GM12872 (cell line): ENCODE measurements around the gene SLC25A24.

Experiments used
- TF ChIP-seq, protein P1 (sequence below): IDR thresholded peaks from 3 replicates; pipeline ENCODE4 v1.5.1; 2011; ENCODE audit warnings: low read depth, mild to moderate bottlenecking, low read length, moderate library complexity; ENCODE audit not compliant: insufficient read depth

The SLC25A24 gene

GRCh38 chr1:108119500-108119899 is 80.6 kb downstream of the SLC25A24 start:
- TF ChIP-seq, protein P1, sequence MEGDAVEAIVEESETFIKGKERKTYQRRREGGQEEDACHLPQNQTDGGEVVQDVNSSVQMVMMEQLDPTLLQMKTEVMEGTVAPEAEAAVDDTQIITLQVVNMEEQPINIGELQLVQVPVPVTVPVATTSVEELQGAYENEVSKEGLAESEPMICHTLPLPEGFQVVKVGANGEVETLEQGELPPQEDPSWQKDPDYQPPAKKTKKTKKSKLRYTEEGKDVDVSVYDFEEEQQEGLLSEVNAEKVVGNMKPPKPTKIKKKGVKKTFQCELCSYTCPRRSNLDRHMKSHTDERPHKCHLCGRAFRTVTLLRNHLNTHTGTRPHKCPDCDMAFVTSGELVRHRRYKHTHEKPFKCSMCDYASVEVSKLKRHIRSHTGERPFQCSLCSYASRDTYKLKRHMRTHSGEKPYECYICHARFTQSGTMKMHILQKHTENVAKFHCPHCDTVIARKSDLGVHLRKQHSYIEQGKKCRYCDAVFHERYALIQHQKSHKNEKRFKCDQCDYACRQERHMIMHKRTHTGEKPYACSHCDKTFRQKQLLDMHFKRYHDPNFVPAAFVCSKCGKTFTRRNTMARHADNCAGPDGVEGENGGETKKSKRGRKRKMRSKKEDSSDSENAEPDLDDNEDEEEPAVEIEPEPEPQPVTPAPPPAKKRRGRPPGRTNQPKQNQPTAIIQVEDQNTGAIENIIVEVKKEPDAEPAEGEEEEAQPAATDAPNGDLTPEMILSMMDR, result no peak

GRCh38 chr1:108117945-108118902 is 81.9 kb downstream of the SLC25A24 start:
- TF ChIP-seq, protein P1, result no peak

DNA sequence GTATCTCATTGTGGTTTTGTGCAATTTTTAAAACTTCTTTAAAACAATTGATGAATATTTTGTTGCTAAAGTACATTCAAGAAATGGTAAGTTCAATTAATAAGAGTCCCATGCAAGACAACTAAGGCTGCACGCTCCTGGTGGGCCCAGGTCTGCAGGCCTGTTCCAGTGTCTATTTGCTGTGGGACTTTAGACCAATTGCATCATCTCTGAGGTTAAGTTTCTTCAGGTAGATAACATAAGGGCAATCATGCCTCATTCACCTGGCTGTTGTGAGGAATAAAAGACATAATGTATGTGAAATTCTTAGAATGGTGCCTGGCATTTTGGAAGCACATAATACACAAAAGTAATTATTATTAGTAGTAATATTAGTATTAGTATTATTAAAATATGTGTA is 82.9 kb downstream of the SLC25A24 start:
- TF ChIP-seq, protein P1, result no peak

DNA sequence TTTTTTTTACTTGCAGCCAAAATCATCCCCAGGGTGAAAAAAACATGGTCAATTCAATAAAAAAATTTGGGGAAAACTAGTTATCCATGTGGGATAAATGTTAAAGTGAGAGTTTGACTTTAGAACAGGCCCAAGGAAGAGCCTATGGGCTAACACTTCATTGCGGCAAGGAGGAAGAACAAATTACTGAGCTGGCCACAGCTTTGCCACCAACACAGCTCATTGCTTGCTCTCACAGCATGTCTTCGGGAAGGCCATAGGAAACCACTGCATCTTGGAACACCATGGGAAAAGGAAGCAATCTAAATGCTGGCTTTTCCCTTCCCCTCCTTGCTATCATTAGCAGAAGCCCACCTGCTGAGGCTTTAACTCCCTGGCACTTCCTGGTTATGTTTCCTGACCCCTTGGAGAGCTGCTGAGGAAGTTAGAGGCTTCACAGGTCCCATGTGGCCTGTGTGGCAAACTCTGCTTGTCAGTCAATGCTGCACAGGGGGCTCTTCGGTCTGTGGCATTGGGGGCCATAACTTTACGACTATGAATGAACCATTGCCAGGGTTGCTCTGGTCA is 86.0 kb downstream of the SLC25A24 start:
- TF ChIP-seq, protein P1, result no peak

DNA sequence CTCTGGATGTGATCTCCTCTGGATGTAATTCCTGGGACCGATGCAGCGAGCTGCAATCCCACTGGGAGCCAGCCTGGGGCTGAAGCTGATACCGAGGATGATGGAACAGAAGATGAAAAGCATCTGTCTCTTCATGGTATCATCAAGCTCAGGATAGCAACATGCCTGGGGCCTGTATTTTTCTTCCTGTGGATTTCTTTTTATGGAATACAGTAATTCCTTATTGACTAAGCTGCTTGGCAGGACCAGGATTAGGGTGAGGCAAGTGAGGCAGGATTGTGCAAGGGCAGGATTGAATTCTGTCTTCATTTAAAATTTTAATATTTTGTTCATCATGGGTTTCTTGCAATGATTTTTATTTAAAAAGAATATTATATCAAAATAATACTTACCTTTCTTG is 86.6 kb downstream of the SLC25A24 start:
- TF ChIP-seq, protein P1, result no peak

GRCh38 chr1:108109295-108109973 is 90.7 kb downstream of the SLC25A24 start:
- TF ChIP-seq, protein P1, result no peak

GRCh38 chr1:108108119-108108518 is 92.0 kb downstream of the SLC25A24 start:
- TF ChIP-seq, protein P1, result no peak
